ENCODE data around the gene PADI1.

PADI1 gene

DNA sequence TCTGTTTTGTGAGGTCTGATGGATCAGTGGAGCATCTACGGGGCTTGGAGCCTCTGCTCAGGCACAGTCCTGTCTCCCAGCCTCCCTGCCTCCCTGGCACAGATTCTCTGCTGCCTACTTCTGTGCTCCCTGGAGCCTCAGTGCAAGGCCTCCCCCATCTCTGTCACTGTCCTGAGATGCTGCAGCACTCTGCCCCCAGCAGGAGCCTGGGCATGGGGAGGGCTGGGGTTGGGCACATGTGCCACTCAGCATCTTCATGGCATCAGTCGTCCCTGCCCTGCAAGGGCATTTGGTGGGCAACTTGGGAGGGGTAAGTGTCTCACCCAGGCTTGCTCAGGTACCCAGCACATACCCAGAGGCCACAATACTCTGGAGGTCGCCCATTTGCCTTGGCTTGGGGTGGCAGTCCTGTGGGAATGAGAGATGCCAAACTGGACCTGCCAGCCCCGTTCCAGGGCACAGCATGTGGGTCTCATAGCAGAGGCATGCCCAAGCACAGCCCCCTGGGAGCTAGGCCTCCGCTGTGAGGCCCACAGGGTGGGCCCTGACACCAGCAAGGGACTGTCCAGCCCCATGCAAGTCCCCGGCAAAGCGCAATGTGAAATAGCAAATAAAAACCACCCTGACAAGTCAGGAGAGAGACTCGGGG, 72.7 kb downstream of the PADI1 start:
- no peak for DNase-seq

DNA sequence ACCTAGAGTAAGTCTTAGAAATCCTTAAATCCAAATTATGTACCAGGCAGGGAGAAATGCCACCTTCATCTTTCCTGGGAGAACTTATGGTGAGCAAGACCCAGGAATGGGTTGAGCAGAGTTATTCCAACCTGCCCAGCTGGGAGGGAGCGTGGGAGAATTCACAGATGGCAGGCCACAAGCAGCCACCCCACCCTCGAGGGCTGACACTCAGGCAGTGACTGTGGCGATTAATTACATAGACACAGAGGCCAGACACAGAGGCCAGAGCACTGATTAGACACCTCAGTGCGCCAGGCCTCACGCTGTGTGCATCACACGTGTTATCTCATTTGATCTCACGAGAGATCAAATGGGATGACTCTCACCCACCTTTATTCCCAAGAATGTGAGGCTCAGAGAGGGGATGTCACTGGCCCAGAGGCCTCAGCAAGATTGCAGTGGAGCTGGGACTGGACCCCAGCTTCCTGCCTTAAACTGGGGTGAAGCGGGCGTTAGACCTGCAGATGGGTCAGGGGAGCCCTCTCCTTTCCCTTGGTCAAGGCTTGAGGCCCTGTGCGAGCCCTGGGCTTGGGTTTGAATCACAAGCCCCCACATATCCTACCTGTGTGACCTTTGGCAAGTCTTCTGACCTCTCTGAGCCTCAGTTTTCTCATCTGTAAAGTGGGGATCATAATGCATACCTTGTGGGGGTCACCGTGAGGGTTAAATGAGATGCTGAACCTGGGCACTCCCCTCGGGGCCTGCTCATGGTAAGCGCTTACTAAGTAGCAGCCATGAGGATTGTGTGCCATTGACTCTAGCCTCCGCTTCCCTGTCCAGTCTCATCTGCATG, 74.3 kb downstream of the PADI1 start:
- DNase-seq: no peak

DNA sequence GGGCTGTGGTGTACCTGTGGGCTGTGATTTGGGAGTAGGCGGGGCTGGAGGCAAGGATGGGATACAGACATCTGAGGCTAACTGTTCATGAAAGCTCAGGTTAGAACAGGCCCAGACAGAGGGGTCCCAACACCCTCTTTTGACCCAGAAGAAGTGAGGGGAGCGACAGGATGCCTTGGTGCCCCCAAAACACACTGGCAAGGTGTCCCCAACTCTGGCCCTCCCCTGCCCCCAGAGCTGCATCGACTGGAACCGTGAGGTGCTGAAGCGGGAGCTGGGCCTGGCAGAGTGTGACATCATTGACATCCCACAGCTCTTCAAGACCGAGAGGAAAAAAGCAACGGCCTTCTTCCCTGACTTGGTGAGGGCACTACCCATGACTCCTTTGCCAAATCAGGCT, 75.5 kb downstream of the PADI1 start:
- DNase-seq: no peak

DNA sequence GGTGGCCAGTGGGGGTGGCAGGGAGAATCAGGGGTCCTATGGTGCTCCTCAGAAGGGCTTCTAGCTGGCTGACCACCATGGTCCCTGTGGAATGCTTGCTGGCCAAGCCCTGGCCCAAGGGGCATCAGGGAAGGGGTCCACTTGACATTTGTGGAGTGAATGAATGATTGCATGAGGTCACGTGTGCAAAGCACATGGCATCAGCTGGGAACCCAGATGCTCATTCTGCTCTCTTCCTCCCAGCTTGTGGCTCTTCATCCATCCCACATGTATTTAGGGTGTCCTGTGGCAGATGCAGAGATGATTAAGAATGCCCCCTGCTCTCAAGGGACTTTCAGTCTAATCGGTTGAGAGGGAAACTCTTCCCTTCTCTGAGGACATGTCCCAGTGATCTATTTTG, 76.0 kb downstream of the PADI1 start:
- DNase-seq: no peak

DNA sequence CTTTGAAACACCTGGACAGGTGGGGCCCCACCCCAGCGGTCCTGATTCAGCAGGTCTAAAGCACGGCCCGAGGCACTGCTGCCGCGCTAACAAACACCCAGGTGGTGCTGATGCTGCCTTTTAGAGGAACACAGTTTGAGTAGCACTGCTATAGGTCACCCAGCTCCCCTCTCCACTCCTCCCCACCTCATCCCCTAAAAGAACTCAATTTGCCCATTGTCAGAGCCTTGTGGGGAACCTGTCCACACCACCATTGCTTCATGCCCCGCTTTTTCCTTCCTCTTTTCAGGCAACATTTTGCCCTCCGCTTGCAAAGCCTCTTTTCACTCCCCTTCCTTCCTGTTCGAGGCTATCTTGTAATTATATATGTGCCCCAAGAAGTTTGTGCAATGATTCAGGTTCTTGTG, 76.8 kb downstream of the PADI1 start:
- no peak for DNase-seq

DNA sequence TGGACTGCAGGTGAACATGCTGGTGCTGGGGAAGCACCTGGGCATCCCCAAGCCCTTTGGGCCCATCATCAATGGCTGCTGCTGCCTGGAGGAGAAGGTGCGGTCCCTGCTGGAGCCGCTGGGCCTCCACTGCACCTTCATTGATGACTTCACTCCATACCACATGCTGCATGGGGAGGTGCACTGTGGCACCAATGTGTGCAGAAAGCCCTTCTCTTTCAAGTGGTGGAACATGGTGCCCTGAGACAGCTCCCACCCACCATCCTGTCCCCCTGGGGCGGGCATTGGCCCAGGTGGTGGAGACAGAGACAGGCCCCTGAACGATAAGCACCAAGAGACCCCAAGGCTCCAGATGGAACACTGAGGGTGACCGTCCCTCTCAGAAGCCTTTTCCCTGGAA, 77.9 kb downstream of the PADI1 start:
- DNase-seq: no peak

DNA sequence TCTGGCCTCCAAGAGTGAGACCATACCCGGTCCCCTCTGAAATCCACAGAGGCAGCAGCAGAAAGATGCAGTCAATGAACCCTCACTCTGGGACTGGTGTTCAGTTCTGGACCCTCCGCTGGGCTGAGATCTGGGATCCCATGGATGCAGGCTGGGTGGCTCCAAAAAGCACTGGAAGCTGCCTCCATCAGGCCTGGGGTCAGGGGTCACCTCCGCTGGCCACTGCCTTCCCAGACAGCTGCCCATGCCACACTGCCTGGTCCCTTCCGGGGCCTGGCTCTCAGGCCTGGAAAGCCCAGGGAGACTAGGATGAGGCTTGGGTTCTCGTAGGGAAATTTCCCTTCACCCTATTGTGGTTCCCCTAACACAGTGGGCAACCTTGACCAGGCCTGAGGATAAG, 81.7 kb downstream of the PADI1 start:
- DNase-seq: no peak

DNA sequence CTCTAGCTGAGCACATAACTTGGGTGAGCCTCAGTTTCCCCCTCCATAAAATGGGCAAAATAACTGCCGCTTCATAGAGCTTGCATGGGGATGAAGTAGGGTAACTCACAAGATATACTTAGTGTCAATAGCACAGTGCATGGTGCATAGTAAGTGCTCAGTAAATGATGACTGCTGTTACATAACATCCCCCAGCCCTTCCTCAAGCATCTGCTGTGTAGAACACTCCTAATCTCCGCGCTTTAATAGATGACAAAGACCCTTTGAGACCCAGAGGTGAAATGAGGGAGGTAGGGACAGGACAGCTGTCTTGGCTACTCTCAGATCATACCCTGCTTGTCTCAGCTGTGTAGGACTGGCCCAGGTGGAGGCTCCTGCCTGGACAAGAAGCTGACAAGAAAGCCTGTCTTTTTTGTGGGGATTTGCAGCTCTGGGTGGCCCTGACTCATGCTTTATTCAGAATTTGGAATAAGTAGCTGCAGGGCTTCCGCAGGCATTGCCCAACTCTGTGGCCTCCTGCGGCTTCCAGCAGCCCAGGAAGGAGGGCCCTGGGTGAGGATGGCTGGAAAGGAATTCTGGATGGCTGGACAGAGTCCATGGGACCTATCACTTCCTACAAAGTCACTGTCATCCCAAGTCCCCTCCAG, 82.3 kb downstream of the PADI1 start:
- no peak for DNase-seq

DNA sequence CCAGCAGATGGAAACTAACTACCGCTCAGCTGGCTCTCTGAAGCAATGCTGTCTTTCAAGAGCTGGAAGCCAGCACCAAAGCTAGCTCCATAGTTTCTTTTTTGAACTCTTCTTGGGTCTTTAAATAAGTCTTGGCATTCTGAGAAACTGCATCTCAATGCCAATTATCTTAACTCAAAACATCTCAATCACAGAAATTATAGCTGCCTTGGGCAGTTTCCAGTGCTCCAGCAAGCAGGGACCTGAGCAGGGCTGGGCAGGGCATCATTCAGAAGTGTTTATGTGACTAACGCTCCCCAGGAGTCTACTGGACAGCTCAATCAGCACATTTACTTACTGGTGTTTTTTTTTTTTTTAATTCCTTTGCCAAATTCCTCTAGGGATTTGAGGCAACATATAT, 84.8 kb downstream of the PADI1 start:
- no peak for DNase-seq

DNA sequence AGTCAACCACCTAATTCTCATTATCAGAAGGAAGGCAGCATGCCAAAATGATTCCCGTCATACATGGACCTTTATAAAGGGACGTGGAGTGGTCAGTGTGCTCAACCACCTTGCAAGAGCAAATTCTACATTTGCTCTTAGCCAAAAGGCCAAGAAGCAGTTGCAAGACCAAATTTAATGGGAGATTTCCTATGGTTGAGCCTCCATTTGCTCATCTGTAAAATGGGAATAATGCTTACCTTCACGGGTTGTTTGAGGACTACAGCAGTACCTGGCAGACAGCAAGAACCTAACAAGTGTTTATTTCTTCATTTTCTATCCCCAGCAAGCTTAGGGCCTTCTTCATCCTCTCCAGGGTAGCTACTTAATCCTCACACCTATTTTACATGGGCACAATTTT, 85.6 kb downstream of the PADI1 start:
- DNase-seq: no peak

DNA sequence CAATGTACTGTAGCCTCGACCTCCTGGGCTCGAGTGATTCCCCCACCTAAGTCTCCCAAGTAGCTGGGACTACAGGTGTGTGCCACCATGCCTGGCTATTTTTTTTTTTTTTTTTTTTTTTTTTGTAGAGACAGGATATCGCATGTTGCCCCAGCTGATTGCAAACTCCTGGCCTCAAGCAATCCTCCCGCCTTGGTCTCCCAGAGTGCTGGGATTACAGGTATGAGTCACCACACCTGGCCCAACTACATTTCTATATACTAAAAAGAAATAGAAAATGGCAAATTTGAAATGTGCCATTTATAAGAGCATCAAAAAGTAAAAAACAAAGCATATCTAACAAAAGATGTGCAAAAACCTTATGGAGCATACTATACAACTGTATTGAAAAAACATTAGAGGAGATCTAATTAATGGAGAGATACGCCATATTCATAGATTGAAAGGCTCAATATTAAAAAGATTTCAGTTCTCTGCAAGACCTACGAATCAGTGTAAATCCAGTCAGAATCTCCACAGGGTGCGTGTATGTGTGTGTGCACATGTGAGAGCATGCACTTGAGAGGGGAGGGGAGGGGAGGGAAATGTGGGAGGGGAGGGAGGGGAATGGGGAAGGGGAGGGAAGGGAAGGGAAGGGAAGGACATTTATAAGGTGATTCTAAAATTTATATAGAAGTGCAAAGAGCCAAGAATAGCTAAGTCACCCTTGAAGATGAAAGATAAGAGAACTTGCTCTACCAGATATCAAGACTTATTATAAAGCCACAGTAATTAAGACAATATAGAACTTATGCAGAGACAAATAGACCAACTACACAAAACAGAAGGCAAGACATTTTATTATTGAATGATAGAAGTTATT, 87.6 kb downstream of the PADI1 start:
- DNase-seq: no peak

DNA sequence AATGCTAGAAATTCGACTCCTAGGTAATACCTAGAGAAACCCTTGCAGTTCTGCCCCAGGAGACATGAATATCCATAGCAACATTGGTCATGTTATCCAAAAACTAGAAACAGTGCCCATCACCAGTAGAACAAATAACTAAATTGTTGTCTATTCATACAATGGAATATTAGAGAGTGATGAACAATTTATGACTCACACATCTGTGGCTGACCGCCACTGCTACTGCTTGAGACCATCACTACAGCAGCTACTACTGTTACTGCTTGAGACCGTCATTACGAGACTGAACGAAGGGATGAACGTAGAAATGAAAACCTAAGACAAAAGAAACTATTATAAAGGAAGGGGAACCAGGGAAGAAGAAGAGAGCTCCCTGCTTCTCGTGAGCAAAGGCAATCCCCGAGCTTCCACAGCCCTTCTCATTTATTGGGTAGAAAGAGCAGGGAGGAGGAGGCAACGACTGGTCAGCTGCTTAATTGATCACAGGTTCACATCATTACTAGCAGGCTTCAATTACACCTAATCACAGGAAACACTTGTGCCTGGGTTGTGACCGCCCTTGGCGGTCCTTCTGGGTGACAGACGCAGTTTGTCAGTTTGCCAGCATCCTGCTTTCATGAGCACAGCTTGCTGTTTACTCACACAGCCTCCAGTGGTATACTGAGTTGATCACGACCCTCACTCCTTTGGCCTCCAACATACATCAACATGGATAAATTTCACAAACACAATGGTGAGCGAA, 88.9 kb downstream of the PADI1 start:
- DNase-seq: no peak

DNA sequence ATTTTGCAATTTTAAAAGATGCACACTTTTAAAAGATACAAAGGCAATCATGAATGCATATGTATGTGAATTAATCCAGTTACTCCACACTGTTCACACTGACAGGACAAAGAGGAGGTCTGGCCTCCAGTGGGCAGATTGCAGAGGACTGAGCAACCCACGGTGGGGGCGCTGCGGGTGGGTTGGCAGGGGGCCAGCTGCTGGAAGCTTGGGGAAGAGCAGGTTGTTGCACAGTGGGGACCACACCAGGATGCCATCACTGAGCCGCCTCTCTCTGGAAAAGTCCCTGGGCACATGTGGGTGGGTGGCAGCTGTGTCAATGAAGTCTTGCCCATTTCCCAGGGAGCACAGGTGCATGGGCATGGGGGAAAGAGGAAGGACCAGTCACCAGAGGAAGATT, 90.4 kb downstream of the PADI1 start:
- DNase-seq: no peak

All from activated CD4-positive, alpha-beta T cell treated with anti-CD3 and anti-CD28 coated beads, Interleukin-2, amount 50 U/mL, for 16 hours (primary cell).